Stimulated activated CD8-positive, alpha-beta memory T cell treated with anti-CD3 and anti-CD28 coated beads, Interleukin-15, amount 100 ng/mL, for 24 hours (primary cell): ENCODE results near the gene ALDOA.
"Not testable (repeated sequence)": the region's sequence is repeated elsewhere in the genome, so short reads cannot be mapped to it uniquely, and the experiment has no call there.

Experiments
- DNase-seq: peaks from one replicate; pipeline ENCODE4 v3.0.0-alpha.2; 2020; ENCODE audit warnings: low read depth

ALDOA gene

DNA sequence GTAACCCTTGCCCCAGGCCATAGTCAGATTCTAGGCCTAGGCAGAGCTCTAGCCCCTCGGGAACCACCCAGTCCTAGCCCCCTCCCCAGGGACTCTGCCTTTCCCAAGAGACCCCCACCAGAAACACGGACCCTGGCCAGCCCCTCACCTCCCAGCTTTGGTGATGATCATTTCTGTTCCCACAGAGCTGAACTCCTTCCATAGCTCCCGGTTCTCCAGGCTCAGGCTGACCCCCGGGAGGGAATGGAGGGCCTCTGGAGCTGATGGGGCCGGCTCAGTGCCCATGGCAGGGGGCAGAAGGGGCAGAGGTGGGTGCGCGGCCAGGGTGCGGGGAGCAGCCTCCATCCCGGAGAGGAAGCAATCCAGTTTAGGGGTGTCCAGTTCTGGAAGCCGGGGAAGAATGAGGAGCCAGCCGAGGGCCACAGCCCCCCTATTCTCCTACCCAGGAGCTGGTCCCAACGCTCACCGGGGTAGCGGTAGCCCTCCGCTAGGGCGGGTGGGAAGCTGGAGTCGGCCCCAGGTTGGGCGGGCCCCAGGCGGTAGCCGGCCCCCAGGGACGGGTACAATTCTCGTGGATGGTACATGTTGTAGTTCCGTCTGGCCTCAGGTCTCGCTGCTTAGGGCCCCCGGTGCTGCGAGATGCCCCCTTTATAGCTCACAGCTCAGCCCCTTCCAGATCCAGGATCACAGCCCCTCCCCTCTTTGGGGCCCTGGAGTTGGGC lies 25.2 kb downstream of the ALDOA start:
- DNase-seq: no peak

DNA sequence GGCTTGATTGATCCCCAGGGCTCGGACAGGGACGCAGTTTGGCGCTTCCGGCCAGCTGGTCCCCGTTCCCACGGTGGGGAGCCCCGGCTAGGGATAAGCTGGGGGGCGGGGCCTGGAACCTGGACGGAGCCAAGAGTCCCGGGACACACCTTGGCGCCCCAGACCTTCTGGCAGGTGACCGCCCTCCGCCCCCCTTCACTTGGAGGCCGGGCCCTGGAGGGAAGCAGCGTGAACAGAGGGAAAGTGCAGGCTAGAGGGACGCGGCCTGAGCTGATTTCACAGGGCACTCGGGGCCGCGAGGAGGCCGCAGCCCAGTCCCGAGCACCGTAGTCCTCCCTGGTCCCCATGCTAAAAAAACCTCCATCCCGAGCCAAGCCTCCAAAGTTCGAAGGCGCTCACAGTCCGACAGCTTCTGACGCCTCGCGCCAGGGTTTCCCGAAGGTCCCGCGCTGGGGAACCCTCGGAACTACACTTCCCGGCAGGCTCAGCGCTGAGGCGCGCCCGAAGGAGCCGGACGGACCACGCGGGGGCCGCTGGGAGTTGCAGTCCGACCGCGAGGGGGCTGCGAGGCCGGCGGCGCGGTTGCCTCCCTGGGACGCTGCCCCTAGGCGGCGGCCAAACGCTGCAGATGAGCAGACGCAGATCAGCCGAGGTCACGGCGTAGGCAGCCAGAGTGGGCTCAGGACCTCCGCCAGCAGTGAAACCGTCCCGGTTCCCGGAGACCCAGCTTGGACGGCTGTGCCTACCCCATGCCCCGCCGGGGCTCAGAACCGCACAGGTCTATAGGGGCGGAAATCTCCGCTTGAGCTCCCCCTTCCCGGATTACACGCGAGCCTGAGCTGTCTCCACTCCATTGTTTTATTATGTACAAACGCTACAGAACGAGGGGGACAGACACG lies 26.2 kb downstream of the ALDOA start, which contains the start of gene TBX6:
Gene TBX6, minus strand, starts transcription at position 451 of the 899 bp plus-strand sequence. CDS start 731 bp downstream, outside the sequence.
- peak; percentile 82 for DNase-seq

DNA sequence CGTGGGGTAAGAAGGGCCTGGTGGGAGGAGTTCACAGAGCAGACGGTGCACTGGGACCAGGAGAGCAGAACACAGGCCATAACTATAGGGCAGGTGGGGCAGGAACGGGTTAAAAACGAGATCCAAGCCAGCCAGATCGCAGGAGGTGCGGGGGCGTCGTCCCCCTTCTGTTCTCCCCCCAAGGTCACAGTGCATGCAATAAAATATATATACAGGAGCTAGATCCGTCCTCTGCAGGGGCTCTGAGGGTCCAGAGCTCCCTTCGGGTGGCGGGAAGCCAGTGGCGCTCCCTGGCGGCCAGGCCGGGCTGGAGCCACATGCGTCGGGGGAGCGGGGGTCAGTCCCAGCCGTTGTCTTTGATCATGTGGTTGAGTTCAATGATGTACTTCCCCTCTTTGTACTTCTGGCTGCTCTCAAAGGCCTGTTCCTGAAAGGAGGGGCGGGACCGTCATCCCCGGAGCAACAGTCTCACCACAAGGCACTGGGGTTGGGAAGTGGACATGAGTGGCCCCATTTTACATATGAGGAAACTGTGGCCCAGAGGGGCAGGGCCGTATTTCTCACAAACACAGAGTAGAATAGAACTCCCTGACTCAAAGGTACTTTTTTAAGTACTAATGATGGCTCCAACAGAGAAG lies 26.9 kb downstream of the ALDOA start:
- no peak for DNase-seq

DNA sequence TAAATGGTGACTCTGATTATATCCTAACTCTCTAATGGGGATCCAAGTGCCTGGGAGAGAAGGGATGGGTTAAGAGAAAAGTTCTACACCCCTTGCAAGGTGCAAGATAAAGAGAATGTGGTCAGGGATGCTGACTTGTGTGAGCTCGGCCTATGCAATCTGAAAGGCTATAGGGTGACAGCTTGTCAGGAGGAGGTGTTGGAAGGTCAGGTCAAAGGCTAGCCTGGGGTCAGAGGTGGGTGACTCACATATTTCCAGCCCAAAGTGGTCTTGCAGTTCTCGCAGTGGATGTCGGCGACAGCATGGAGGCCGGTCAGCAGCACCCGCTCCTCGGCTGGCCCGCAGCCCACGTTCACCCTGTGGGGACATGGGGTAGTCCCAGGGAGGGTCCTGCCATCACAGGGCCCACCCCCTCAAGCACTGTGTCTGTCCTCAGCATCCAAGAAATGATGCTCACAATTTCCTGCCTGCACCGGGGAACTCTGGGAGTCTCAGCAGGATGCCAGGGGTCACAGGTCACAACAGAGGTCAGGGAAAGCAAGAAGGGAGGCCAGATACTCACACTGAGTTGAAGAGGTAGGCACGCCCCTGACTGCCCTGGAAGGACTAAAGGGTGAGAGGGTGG lies 29.1 kb downstream of the ALDOA start:
- DNase-seq: no peak

DNA sequence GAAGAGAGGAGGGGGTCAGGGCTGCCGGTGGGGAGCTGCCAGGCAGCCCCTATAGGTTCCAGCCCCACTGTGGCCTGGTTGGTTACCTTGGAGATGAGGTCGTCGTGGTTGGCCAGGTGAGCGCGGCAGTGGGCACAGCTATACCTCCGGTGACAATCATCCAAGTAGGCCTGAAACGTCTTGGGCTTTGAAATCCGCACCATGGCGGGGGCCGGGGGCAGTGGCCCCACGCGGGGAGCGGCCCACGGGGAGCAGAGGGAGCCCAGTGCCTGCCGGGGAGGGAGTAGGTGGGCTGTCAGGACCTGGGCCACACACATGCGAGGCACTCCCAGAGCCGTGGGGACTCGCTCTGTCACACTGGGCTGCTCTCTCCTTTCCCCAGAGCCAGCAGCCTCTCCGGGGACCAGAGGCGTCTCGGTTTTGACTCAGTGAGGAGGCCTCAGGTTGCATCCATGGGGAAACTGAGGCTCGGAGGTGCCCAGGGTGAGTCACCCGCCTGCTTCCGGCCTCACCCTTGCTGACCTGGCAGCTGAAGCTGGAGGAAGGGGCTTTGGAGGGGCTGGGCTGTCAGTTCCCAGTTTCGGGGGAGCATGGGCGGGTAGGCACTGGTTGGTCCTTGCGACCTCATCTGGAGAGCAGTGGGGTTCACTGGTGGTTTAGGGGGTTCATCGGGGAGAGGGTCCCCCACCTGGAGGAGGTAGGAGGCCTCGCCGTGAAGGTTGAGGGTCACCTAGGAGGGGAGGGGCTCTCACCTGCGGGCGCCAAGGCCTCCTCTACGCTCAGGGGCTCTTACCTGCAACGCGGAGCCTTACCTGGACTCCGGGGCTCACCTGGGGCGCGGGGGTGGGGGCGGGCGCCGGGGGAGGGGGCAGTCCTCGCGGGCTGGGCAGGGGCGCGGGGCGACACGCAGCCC lies 29.9 kb downstream of the ALDOA start:
- DNase-seq: no peak

DNA sequence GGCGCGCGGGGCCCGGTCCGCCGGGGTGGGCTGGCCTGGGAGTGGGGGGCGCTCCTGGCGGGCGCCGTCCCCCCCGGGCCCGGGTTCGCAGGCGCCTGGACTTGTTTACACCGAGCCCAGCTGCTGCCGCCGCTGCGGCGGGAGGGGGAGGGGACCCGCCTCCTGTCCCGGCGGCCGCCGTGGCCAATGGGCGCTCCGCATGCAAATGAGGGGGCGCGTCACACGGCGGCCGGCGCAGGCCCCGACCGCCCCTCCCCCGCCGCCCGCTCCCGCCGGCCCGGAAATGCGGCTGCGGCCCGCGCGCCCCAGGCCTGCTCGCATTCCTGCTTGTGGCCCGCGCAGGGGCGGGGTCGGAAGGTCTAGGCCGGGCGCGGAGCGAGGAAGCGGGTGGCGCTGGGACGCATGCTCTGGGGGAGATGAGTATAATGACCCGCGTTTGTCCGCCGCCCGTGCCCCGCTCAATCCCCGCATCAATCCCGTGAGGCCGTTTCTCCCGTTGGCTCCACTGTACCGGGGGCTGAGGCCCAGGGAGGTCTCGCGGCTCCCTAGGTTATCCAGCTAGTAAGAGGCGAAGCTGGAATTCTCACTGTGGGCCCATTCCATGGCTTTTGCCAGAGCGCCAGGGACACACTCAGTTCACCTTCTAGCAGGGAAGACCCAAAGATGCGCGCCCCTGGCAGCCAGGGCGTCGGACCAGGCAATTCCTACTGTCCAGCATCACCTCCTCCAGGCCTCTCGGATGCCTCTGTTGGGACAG lies 30.7 kb downstream of the ALDOA start, which contains the start of gene YPEL3:
Gene YPEL3, minus strand, starts transcription at position 109 of the 757 bp plus-strand sequence. CDS start 731 bp downstream, outside the sequence.
- peak; percentile 72 for DNase-seq

DNA sequence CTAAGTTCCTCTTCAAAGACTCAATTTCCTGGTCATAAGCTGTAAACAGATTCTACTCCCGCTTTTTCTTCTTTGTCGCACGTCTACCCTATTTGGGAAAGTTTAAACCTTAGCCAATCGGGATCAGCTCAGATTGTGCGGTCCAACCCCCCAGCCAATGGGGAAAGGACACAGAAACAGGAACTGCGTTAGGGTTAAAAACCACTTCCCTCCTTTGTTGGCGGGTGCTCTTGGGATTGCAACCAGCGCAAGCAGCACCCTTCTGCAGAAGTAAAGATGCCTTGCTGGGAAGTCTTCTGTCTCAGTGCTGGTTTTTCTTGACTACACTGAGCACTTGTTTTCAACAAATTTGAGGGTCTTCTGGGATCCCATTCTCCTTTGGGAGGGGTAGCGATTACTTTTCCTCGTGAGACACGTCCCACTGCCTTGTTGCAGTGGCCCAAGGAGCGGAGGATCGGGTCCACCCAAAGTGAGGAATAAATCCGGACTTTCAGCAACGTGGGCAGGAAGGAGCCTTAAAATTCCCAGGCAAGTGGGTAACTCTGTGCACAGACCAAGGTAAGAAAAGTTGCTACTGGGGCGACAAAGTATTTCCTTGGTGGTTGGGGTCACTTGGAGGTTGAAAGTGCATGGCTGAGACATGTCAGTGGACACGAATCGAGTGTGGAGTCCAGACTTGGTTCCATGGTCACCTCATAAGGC lies 31.5 kb downstream of the ALDOA start:
- DNase-seq: no peak

DNA sequence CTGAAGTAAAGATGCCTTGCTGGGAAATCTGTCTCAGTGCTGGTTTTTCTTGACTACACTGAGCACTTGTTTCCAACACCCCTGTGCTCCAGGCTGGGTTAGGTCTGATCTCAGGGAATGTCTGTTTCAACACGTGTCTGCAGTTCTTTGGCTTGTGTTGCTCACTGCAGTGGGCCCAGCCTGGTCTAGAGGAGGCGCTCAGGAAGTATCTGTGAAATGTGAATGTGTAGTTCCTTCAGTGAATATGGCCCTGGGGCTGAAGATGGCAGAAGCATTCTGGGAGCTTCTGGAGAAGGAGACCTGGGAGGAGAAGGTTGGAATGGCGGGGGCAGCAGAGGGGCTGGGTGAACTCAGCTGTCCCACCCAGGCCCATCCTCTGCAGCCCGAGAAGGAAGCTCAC lies 38.5 kb downstream of the ALDOA start:
- no peak for DNase-seq

DNA sequence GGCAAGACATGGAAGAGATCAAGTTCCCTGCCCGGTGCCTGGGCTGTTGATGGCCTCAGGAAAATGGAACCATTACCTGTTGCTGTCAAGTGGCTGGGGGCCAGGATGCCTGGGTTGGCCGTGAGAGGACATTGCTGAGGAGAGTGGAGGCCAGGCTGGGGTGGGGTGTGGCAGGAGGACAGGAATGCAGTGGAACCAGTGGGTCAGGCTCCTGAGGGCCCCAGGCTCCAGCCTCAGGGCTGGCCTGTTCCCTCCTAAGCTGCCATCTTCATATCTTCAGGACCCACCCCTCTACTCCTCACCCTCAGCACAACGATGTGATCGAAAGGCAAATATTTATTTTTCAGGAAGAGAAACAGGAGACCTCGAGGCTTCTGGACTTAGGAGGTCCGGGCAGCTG lies 38.9 kb downstream of the ALDOA start:
- DNase-seq: no peak

DNA sequence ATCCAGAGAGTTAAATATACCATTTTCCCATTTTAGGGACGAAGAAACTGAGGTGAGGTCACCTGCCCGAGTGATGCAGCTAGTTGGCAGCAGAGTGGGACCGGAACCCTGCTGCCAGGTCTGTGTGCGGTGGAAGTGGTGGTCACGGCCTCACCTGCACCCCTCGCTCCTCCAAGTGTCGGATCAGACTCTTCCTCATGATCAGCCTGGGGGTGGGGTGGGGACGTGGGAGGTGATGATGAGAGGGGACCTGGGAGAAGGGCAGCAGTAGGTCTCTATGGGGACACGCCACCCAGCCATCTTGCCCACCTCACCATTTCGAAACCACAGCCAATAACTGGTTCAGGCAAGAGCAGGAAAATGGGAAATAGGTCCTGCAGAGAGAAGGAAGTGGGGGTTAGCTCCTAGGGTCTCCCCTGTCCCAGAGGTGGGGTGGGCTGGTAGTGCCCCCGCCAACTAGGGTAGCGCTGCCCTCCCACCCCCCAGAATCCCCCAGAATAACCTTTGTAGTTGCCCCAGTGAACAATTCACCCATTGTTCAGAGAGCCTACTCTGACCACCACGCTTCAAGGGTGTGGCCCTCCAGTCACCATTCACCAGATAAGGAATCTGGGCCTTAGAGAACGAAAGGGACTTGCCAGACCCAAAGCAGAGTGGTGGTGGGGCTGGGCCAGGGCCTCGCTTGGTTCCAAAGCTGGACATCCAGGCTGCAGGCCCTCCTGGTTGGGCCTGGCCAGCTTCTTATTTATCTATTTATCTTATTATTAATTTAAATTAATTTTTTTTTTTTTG lies 42.7 kb downstream of the ALDOA start:
- DNase-seq: no peak

DNA sequence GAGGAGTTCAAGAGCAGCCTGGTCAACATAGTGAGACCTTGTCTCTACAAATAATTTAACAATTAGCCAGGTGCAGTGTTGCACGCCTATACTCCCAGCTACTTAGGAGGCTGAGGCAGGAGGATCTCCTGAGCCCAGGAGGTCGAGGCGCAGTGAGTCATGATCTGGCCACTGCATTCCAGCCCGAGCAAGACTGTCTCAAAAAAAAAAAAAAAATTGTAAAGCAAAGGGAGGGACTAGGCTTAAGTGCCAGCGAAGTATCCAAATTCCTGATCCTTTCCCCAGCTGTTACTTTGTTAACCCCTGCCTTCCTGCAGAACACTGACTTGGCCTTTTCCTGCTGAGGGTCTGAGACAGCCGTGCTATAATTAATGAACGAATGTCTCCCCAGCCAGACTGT lies 45.1 kb downstream of the ALDOA start:
- DNase-seq: no peak

DNA sequence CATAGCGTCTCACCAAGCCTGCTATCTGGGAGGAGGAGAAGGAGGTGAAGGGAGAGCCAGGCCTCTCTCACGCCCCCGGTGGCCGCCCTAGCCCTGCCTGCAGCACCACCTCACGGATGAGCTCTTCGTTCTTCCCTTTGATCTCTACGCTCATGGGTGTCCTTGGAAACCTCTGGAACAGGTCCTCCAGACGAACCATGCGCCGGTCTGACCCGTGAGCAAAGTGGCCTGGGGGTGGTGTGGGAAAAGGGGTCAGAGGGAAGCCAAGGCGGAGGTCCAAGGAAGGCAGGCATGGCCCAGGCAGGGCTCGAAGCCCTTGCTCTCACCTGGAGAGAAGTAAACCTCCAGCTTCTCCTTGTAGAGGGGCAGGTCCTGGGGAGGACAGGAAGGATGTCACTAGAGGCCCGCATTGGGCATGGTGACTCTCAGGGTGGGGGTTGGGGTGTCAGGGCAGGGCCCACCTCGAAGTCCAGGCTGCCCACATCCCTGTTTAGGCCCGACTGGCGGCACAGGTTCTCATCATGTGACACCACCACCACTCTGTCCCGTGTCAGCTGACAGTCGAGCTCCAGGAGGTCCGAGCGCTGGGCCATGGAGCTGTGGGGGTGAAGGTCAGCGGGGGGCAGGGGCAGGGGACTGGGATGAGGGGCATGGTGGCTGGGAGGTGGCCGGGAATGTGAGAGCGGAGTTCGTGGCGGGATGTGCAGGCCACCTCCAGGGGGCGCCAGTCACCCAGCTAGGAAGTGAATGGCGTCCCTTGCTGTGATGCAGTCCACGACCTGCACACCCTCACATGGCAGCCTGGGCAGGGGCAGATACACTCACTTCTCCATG lies 46.9 kb downstream of the ALDOA start:
- peak; percentile 54 for DNase-seq

DNA sequence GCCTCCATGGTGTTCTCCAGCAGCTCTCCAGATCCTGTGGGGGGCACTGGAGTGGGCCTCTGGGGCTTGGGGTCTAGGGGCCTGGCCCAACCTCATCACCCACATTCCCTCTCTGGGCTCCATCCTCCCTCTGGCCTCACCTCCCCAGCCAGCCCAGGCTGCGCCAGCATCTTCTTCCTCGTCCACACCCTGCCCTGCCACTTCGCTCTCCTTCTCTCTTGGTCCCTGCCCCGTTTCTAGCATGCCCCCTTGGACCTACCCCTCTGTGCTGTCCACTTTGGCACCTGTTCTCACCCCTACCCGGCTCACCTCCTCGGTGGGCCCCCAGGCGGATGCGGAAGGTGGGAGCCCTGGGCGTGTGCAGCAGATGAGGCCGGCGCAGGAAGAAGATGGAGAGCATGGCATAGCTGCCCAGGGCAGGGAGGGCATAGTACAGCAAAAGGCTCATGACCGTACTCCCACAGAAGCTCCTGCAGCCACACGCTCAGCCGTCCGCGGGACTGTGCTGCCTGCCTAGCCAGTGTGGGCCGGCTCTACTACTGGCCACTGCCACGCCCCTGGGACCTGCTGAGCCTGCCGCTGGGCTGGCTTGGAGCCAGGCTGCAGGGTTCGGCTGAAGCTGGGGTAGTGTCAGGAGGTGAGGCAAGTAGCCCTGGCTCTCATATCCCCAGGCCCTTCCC lies 47.6 kb downstream of the ALDOA start, which contains the start of gene GDPD3:
Gene GDPD3, minus strand, starts transcription at position 507 of the 680 bp plus-strand sequence. Its CDS starts 59 bp downstream, at position 448.
- DNase-seq: no peak

DNA sequence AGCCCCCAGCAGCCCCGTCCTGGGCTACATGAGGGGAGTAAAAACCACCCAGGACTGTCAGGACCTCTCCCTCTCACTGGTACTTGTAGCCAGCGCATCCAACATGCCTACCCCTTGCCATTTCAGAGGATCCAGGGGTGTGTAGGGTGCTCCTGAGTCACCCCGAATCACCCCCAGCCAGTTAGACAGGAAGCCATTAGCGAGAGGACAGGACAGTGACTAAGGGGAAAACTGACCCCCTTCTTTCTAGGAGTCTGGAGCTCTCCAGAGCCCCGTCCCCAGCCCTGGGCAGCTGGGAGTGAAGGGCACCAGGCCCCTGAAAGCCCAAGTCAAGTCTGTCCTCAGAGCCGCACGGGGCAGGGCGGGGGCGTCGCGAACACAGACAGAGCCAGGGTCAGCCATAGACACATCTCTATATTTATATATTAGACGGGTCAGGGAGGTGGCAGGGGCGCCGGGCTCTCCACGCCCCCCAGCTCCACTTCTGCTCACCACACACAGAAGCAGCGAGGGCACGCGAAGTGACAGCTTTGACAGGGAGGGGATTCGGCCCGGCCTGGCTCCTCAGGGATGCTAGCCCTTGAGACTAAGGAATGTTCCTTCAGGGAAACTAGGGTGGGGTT lies 48.3 kb downstream of the ALDOA start:
- no peak for DNase-seq

DNA sequence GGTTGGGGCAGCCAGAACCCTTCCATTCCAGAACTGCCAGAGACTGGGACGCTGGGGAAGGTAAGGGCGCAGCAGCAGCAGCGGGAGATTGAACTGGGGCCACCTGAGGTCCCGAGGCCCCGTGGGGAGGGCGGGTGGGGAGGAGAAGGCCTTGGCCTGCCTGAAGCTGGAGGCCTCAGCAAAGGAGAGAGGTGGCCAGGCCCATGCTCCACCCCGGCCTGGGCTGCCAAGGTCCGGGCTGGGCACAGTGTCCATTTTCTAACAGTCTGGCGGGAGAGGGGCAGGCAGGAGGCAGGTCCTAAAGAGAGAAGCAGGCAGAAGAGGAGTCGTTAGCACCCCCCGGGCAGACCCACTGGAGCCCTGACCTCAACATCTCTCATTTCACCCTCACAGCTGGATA lies 48.9 kb downstream of the ALDOA start:
- no peak for DNase-seq

DNA sequence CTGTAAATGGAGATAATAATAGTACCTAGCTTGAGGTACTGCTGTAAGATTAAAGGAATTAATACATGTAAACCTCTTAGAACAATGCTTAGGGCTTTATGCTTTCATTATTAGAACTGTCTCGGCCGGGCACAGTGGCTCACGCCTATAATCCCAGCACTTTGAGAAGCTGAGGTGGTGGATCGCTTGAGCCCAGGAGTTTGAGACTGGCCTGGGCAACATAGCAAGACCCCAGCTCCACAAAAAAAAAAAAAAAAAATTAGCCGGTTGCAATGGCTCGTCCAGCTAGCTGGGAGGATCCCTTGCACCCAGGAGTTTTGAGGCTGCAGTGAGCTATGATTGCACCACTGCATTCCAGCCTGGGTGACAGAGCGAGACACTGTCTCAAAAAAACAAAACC lies 49.3 kb downstream of the ALDOA start:
- DNase-seq: not testable (repeated sequence)

DNA sequence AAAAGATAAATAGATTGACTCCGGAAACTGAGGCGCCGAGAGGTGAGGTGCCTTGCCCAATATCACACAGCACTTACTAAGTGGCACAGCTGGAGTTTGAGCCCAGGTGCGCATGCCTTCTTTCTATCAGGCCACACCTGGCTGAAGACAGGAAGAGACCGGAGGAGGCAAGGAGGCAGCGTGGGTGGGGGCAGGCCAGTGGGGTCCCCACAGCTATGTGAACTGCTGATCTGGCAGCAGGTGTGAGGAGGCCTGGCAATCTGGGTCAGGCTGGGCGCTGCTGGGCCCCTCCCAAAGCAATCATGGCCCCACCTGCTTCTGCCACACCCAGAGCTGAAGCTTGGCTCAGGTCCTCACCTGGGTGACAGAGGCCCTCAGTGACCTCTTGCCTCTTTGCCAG lies 49.7 kb downstream of the ALDOA start:
- no peak for DNase-seq
